NCI-H774 (cell line): ENCODE measurements around the gene OR5D16.
"Not testable (repeated sequence)": the region's sequence is repeated elsewhere in the genome, so short reads cannot be mapped to it uniquely, and the experiment has no call there.

ENCODE experiments used
- DNase-seq: peaks from one replicate; lab custom pipeline; 2025; lab: John Stamatoyannopoulos, UW

OR5D16 gene

GRCh38 chr11:55838452-55838851 is at the start of gene OR5D16:
TSS of gene OR5D16 (plus strand) at chr11:55838752. CDS start at chr11:55838752, 0 bp downstream.
- DNase-seq = no peak

GRCh38 chr11:55791606-55792005 is 46.9 kb upstream of the OR5D16 start:
- no peak for DNase-seq

DNA sequence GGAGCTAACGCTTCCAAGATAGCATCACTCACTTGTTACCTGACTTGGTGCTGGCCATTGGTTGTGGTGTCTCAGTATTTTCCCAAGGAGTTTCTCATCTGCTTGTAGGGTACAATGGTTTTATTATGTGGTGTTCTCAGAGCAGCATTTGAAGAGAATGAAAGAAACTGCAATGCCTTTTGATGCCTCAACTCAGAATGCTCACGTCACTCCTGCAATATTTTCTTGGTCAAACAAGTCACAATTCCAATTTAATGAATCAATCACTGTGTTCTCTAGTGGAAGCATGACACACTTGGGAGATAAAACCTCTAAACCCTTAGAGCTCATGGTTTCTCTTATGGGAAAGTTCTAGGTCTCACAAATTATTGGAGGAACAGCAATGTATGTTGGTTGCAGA is 45.2 kb upstream of the OR5D16 start:
- DNase-seq = no peak

- DNase-seq = no peak
Measured at GRCh38 chr11:55795256-55795655, 43.3 kb upstream of the OR5D16 start, which contains the start of gene OR5D14. TSS of gene OR5D14 (plus strand) at chr11:55795556. CDS start at chr11:55795556, 0 bp downstream.

- DNase-seq = no peak
Measured at GRCh38 chr11:55806248-55806647, 32.3 kb upstream of the OR5D16 start.

DNA sequence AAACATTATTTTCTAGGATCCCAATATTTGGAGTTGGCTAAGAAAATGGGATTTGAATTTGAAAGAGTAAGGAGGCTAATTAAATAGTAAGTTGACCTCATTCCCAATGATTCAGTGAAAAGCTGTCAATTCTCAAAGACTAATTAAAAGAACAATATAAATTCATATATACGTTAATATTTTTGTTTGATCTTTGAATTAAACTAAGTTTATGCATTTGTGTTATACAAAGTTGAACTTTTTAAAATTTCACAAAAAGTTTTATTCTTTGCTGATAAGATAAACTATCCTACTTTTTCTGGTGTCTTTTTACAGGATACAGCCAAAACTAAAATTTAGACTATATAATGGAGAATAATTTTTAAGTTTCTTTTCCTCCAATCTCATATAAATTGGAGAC is 27.5 kb upstream of the OR5D16 start, which contains the start of gene OR5L1:
OR5L1 (plus strand) TSS at position 301 of the 400 bp plus-strand sequence. CDS start 100 bp downstream, outside the sequence.
- DNase-seq = no peak

DNA sequence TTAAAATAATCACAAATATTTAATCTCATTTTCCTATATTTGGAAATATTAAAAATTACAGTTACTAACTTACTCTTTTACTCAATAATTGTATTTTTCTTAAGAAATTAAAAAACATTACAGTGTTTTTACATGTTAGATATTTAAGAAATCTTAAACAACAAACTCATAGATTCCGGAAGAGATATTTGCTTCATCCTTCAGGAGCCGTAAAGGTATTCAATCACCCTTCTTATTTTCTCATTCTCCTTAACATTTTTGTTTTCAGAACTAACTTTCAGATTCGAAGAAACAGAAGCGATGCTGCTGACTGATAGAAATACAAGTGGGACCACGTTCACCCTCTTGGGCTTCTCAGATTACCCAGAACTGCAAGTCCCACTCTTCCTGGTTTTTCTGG is 19.2 kb upstream of the OR5D16 start, which contains the start of gene OR5D18:
OR5D18 (plus strand) TSS at position 301 of the 400 bp plus-strand sequence; CDS start at position 301, 0 bp downstream.
- no peak for DNase-seq

GRCh38 chr11:55826919-55827318 is 11.6 kb upstream of the OR5D16 start, which contains the start of gene OR5L2:
TSS of gene OR5L2 (plus strand) at chr11:55827219. CDS start at chr11:55827219, 0 bp downstream.
- DNase-seq = no peak

- DNase-seq = no peak
Measured at GRCh38 chr11:55847453-55847852, 8.9 kb downstream of the OR5D16 start.

GRCh38 chr11:55849037-55849436 is 10.5 kb downstream of the OR5D16 start:
- no peak for DNase-seq

GRCh38 chr11:55852141-55852540 is 13.6 kb downstream of the OR5D16 start:
- no peak for DNase-seq

GRCh38 chr11:55854704-55855103 is 16.2 kb downstream of the OR5D16 start:
- DNase-seq = no peak

DNA sequence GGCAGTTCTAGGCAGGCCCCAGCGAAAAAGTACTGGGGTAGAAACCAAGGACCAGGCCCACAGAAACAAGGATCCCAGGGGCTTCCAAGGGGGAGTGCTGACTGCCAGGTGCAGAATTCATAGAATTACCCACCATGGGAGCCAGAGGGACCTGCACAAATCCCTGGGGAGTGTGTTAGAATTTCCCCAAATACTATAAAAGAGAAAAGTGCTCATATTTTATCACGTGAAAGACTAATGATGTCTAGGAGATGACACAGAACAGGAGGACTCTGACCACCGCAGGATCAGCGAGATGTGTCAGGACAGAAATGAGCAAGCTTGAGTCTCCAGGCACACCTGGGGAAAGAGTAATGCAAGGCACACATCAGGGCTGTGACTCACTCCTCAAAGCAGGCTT is 28.8 kb downstream of the OR5D16 start:
- DNase-seq = not testable (repeated sequence)

- DNase-seq = not testable (repeated sequence)
Measured at GRCh38 chr11:55872731-55873130, 34.2 kb downstream of the OR5D16 start.

DNA sequence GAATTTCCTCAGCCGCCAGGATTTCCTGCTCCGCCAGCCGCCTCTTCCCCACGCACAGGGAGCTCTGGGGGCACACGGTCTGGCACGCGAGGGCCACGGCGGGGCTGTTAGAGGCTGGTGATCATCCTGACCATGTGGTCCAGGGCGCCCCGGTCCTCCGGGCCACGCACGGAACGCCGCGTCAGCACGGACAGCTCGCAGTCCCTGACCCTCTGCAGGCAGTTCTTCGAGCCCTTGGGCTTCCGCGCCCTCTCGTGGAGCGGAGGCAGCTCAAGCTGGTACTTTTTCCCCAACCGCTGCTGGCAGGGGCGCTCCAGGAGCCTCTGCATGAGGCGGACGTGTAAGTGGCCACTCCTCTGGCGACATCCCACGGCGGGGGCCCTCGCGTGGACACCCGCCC is 34.6 kb downstream of the OR5D16 start:
- not testable (repeated sequence) for DNase-seq

DNA sequence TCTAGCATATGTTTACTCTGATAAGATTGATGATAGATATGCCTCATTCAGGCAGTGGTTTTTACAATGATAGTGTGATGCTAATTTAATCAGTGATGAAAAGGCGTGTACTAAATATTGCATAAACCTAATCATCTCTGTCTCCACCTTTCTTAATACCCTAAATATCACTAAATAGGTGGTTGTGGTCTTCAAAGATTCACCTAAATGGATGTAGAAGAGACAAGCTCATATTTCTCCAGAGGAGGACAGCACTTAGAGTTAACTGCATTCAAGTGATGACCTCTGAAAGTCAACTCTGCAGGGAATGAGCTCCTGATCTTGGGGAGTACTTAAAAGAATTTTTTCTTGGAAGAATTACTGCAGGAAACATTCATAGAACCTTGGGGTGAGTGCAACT is 44.4 kb downstream of the OR5D16 start, which contains the start of gene TRIM51:
TRIM51 (plus strand) TSS at position 301 of the 400 bp plus-strand sequence. CDS start 2,132 bp downstream, outside the sequence.
- DNase-seq = not testable (repeated sequence)

GRCh38 chr11:55884995-55885394 is 46.4 kb downstream of the OR5D16 start:
- not testable (repeated sequence) for DNase-seq

DNA sequence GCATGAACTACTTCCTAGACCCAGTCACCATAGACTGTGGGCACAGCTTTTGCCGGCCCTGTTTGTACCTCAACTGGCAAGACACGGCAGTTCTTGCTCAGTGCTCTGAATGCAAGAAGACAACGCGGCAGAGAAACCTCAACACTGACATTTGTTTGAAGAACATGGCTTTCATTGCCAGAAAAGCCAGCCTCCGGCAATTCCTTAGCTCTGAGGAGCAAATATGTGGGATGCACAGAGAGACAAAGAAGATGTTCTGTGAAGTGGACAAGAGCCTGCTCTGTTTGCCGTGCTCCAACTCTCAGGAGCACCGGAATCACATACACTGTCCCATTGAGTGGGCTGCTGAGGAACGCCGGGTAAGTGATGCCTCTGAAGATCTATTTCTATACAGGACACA is 46.9 kb downstream of the OR5D16 start:
- not testable (repeated sequence) for DNase-seq
